ENCODE data around the gene CIAO3. TPM values are rescaled to one million over a fixed set of nuclear protein-coding genes. Genes with fewer than 3 reads are reported as not detected.

The CIAO3 gene
- total RNA-seq, 1 experiment from 2014 or later, result 50.9 TPM

DNA sequence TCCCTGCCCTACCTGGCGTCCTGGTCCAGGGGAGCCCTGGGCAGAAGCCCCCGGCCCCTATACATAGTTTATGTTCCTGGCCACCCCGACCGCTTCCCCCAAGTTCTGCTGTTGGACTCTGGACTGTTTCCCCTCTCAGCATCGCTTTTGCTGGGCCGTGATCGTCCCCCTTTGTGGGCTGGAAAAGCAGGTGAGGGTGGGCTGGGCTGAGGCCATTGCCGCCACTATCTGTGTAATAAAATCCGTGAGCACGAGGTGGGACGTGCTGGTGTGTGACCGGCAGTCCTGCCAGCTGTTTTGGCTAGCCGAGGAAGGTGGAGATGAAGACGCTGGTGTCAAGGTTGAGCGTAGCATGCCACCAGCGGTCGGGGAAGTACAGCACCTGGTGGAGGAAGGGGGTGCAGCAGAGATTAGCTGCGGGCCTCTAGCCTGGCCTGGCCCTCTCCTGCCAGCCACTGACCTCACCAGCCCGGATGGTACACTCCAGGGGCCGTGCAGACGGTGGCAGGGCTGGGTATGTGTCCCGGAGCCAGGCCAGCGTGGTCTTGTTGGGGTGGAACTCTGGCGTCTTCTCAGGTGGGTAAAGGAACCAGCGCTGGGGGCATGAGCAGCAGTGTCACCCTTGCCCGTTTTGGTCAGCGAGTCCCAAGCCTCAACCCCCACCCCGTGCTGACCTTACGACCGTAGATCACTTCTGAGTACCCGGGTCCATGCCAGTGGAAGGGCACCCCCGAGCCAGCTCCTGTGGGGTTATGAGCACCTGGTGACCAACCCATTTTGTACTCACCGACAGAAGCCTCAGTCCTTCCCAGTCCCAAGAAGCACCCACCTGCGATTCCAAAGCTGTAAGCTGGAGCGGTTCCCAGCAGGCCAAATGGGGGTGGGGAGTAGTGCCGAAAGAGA lies 58.1 kb downstream of the CIAO3 start (continued):
- TF ChIP-seq, protein P1, sequence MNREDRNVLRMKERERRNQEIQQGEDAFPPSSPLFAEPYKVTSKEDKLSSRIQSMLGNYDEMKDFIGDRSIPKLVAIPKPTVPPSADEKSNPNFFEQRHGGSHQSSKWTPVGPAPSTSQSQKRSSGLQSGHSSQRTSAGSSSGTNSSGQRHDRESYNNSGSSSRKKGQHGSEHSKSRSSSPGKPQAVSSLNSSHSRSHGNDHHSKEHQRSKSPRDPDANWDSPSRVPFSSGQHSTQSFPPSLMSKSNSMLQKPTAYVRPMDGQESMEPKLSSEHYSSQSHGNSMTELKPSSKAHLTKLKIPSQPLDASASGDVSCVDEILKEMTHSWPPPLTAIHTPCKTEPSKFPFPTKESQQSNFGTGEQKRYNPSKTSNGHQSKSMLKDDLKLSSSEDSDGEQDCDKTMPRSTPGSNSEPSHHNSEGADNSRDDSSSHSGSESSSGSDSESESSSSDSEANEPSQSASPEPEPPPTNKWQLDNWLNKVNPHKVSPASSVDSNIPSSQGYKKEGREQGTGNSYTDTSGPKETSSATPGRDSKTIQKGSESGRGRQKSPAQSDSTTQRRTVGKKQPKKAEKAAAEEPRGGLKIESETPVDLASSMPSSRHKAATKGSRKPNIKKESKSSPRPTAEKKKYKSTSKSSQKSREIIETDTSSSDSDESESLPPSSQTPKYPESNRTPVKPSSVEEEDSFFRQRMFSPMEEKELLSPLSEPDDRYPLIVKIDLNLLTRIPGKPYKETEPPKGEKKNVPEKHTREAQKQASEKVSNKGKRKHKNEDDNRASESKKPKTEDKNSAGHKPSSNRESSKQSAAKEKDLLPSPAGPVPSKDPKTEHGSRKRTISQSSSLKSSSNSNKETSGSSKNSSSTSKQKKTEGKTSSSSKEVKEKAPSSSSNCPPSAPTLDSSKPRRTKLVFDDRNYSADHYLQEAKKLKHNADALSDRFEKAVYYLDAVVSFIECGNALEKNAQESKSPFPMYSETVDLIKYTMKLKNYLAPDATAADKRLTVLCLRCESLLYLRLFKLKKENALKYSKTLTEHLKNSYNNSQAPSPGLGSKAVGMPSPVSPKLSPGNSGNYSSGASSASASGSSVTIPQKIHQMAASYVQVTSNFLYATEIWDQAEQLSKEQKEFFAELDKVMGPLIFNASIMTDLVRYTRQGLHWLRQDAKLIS (CRISPR knock-in tag; IDR thresholded peaks at IDR 0.05; ENCODE audit: borderline replicate concordance), result no peak
- 0 out of 2 replicates have a peak, but pooled peaks have one; percentile 14 for TF ChIP-seq ESRRA (CRISPR knock-in tag; IDR thresholded peaks at IDR 0.05; ENCODE audit: borderline replicate concordance)

GRCh38 chr16:681746-682427 lies 58.9 kb downstream of the CIAO3 start:
- H3K9me3 Mint-ChIP-seq, result no peaks in the 10 kb centered on the region
- H3K4me3 Mint-ChIP-seq, result peak overlapping the region; percentile 76
- TF ChIP-seq RELA (CRISPR knock-in tag; IDR thresholded peaks at IDR 0.05; ENCODE audit: borderline replicate concordance) (0 out of 2 replicates have a peak, but pooled peaks have one; percentile 48), MAX (CRISPR knock-in tag; IDR thresholded peaks at IDR 0.05) (0 out of 2 replicates have a peak, but pooled peaks have one; percentile 27), ZNF121 (CRISPR knock-in tag; IDR thresholded peaks at IDR 0.05) (no peak), TEAD1 (CRISPR knock-in tag; IDR thresholded peaks at IDR 0.05) (0 out of 2 replicates have a peak, but pooled peaks have one; percentile 8), ZNF416 (CRISPR knock-in tag; IDR thresholded peaks at IDR 0.05) (no peak)
- TF ChIP-seq, protein P2, sequence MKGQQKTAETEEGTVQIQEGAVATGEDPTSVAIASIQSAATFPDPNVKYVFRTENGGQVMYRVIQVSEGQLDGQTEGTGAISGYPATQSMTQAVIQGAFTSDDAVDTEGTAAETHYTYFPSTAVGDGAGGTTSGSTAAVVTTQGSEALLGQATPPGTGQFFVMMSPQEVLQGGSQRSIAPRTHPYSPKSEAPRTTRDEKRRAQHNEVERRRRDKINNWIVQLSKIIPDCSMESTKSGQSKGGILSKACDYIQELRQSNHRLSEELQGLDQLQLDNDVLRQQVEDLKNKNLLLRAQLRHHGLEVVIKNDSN (CRISPR knock-in tag; IDR thresholded peaks at IDR 0.05), result 0 out of 2 replicates have a peak, but pooled peaks have one; percentile 10
- H3K27me3 Mint-ChIP-seq (ENCODE audit: low read depth), result no peaks in the 10 kb centered on the region
- CTCF ChIA-PET, result interaction anchor here (0.7 to 2.7 kb wide), 7 partner anchors 13 to 103 kb away, joined by 3 to 12 read pairs (median 3); no protein-coding TSS in a partner anchor
- H3K27ac Mint-ChIP-seq, result no peak overlapping the region
- DNase-seq (ENCODE audit: low spot score) (no peak), ATAC-seq (no peak)
- H3K36me3 Mint-ChIP-seq, result peaks cover 25% of the 10 kb centered on the region
- POLR2A ChIA-PET, result no interaction called here
- H3K4me1 Mint-ChIP-seq, result peaks cover 21% of the 10 kb centered on the region

DNA sequence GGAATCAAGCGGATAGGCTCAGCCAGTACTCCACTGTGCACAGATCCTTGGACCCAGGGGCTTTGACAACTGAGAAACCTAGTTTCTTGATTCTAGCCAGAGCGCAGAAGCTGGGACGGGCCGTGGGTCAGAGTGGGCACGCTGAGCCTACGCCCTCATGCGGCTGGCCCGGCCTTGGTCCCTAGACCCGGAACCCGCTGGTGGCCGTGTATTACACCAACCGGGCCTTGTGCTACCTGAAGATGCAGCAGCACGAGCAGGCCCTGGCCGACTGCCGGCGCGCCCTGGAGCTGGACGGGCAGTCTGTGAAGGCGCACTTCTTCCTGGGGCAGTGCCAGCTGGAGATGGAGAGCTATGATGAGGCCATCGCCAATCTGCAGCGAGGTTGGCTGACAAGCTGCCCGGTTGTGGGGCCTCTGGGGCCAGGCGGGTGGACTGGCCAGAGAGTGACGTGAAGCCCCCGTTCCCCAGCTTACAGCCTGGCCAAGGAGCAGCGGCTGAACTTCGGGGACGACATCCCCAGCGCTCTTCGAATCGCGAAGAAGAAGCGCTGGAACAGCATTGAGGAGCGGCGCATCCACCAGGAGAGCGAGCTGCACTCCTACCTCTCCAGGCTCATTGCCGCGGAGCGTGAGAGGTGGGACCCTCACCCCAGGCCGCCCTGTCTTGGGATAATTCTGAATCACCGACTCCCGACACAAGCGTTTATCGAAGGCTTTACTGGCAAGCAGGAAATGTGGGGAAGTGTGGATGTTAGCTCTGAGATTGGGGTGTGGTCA lies 59.6 kb downstream of the CIAO3 start:
- POLR2A ChIA-PET, result interaction anchor here (0.9 to 1.1 kb wide), 2 partner anchors 9 to 39 kb away, joined by 3 read pairs; partner anchors contain the start of gene WDR24
- CTCF ChIA-PET, result interaction anchor here (0.7 to 3.1 kb wide), 8 partner anchors 13 to 102 kb away, joined by 3 to 21 read pairs (median 4); partner anchors contain the start of gene RHOT2
- Mint-ChIP-seq H3K9me3 (no peaks in the 10 kb centered on the region), H3K27ac (peak overlapping the region; percentile 57; the same call in 1 of the 2 replicates), H3K4me1 (peaks cover 24% of the 10 kb centered on the region), H3K36me3 (peaks cover 24% of the 10 kb centered on the region), H3K27me3 (ENCODE audit: low read depth) (no peaks in the 10 kb centered on the region), H3K4me3 (peak overlapping the region; percentile 76)
- ATAC-seq (0 out of 2 replicates have a peak, but pooled peaks have one; percentile 0), DNase-seq (ENCODE audit: low spot score) (no peak)
- TF ChIP-seq KAT7 (CRISPR knock-in tag; IDR thresholded peaks at IDR 0.05; ENCODE audit: borderline replicate concordance) (peak; percentile 16; the same call in 1 of the 2 replicates), TEAD1 (CRISPR knock-in tag; IDR thresholded peaks at IDR 0.05) (0 out of 2 replicates have a peak, but pooled peaks have one; percentile 5), OVOL2 (CRISPR knock-in tag; IDR thresholded peaks at IDR 0.05; ENCODE audit: borderline replicate concordance) (no peak), NR1H2 (CRISPR knock-in tag; IDR thresholded peaks at IDR 0.05) (no peak), ZNF512 (CRISPR knock-in tag; IDR thresholded peaks at IDR 0.05; ENCODE audit: borderline replicate concordance) (no peak), GABPB1 (CRISPR knock-in tag; IDR thresholded peaks at IDR 0.05) (0 out of 2 replicates have a peak, but pooled peaks have one; percentile 23), SP1 (CRISPR knock-in tag; conservative IDR thresholded peaks at IDR 0.05) (0 out of 2 replicates have a peak, but pooled peaks have one; percentile 13)
- TF ChIP-seq, protein P3, sequence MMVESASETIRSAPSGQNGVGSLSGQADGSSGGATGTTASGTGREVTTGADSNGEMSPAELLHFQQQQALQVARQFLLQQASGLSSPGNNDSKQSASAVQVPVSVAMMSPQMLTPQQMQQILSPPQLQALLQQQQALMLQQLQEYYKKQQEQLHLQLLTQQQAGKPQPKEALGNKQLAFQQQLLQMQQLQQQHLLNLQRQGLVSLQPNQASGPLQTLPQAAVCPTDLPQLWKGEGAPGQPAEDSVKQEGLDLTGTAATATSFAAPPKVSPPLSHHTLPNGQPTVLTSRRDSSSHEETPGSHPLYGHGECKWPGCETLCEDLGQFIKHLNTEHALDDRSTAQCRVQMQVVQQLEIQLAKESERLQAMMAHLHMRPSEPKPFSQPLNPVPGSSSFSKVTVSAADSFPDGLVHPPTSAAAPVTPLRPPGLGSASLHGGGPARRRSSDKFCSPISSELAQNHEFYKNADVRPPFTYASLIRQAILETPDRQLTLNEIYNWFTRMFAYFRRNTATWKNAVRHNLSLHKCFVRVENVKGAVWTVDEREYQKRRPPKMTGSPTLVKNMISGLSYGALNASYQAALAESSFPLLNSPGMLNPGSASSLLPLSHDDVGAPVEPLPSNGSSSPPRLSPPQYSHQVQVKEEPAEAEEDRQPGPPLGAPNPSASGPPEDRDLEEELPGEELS (CRISPR knock-in tag; IDR thresholded peaks at IDR 0.05), result 0 out of 2 replicates have a peak, but pooled peaks have one; percentile 19
- TF ChIP-seq, protein P4, sequence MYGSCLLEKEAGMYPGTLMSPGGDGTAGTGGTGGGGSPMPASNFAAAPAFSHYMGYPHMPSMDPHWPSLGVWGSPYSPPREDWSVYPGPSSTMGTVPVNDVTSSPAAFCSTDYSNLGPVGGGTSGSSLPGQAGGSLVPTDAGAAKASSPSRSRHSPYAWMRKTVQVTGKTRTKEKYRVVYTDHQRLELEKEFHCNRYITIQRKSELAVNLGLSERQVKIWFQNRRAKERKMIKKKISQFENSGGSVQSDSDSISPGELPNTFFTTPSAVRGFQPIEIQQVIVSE (CRISPR knock-in tag; IDR thresholded peaks at IDR 0.05; ENCODE audit: borderline replicate concordance), result no peak
- TF ChIP-seq, protein P5, sequence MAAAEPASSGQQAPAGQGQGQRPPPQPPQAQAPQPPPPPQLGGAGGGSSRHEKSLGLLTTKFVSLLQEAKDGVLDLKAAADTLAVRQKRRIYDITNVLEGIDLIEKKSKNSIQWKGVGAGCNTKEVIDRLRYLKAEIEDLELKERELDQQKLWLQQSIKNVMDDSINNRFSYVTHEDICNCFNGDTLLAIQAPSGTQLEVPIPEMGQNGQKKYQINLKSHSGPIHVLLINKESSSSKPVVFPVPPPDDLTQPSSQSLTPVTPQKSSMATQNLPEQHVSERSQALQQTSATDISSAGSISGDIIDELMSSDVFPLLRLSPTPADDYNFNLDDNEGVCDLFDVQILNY (CRISPR knock-in tag; IDR thresholded peaks at IDR 0.05), result no peak; the same call in 1 of the 2 replicates
